ENCODE results near the gene CPT1A. TPM values are rescaled to one million over a fixed set of nuclear protein-coding genes. Genes with fewer than 3 reads are reported as not detected.
A peak's percentile ranks its signal among the peaks of the same experiment; 100 is the strongest.

CPT1A gene
- total and polyA plus RNA-seq, 7 donors = 12.0 to 87.8 (median 33.9) TPM

- 1% methylated on average over 61 of the region's 61 CpGs for WGBS, 2 donors
- no peaks in the 10 kb centered on the region for H3K36me3 ChIP-seq
- H3K4me3 ChIP-seq = peak overlapping the region; percentile 43 to 89 (median 81)
- intact Hi-C loops (cut with DNase I) = no loop called here
- peak; percentile 98 for DNase-seq
- no peaks in the 10 kb centered on the region for H3K9me3 ChIP-seq
- peak overlapping the region; percentile 94 to 98 (median 95) for H3K27ac ChIP-seq
- H3K4me1 ChIP-seq = peaks cover 0 to 83% (median 71%) of the 10 kb centered on the region in 4 donors
- H3K27me3 ChIP-seq = no peaks in the 10 kb centered on the region
- TF ChIP-seq CTCF (IDR thresholded peaks at IDR 0.05) (no peak), POLR2A (IDR thresholded peaks at IDR 0.05) (peak in 1 of 2 donors; percentile 24), POLR2AphosphoS5 (IDR thresholded peaks at IDR 0.05) (peak in 3 of 4 donors; percentile 68 to 94 (median 83)), EP300 (IDR thresholded peaks at IDR 0.05) (peak in 2 of 4 donors; percentile 58 to 91)
Observed at GRCh38 chr11:68839054-68839865, 2.5 kb downstream of the CPT1A start.

- H3K27me3 ChIP-seq = no peaks in the 10 kb centered on the region
- peak overlapping the region; percentile 94 to 98 (median 95) for H3K27ac ChIP-seq
- H3K36me3 ChIP-seq = no peaks in the 10 kb centered on the region
- intact Hi-C loops (cut with DNase I) = no loop called here
- peak overlapping the region; percentile 43 to 89 (median 81) for H3K4me3 ChIP-seq
- DNase-seq = peak; percentile 88
- H3K4me1 ChIP-seq = peaks cover 0 to 81% (median 65%) of the 10 kb centered on the region in 4 donors
- 4 to 18% methylated on average over 8 of the region's 8 CpGs for WGBS, 2 donors
- no peaks in the 10 kb centered on the region for H3K9me3 ChIP-seq
- TF ChIP-seq EP300 (IDR thresholded peaks at IDR 0.05) (no peak), POLR2AphosphoS5 (IDR thresholded peaks at IDR 0.05) (peak in 1 of 4 donors; percentile 19), CTCF (IDR thresholded peaks at IDR 0.05) (no peak), POLR2A (IDR thresholded peaks at IDR 0.05) (no peak)
Observed at GRCh38 chr11:68838572-68838964, 3.1 kb downstream of the CPT1A start.

GRCh38 chr11:68837583-68838571 lies 3.8 kb downstream of the CPT1A start:
- no peak for TF ChIP-seq EP300 (IDR thresholded peaks at IDR 0.05)
- TF ChIP-seq POLR2AphosphoS5 (IDR thresholded peaks at IDR 0.05) = no peak
- no peak for TF ChIP-seq POLR2A (IDR thresholded peaks at IDR 0.05)
- no peak for TF ChIP-seq CTCF (IDR thresholded peaks at IDR 0.05)
- DNase-seq = no peak
- Histone ChIP-seq H3K36me3 (no peaks in the 10 kb centered on the region), H3K27me3 (no peaks in the 10 kb centered on the region), H3K9me3 (no peaks in the 10 kb centered on the region), H3K4me3 (peak overlapping the region in 1 of 4 donors; percentile 77), H3K4me1 (peaks cover 0 to 81% (median 67%) of the 10 kb centered on the region in 4 donors), H3K27ac (peak overlapping the region; percentile 94 to 98 (median 95))
- WGBS, 2 donors = 44 to 71% methylated on average over 17 of the region's 17 CpGs
- intact Hi-C loops (cut with DNase I) = no loop called here

GRCh38 chr11:68835749-68836148 lies 6.0 kb downstream of the CPT1A start:
- peak overlapping the region; percentile 94 to 98 (median 95) for H3K27ac ChIP-seq
- WGBS, 2 donors = 24 to 70% methylated on average over 4 of the region's 4 CpGs
- H3K27me3 ChIP-seq = no peaks in the 10 kb centered on the region
- DNase-seq = no peak
- no peaks in the 10 kb centered on the region for H3K36me3 ChIP-seq
- no peak for TF ChIP-seq CTCF (IDR thresholded peaks at IDR 0.05)
- no peak for TF ChIP-seq POLR2AphosphoS5 (IDR thresholded peaks at IDR 0.05)
- no peak for TF ChIP-seq POLR2A (IDR thresholded peaks at IDR 0.05)
- TF ChIP-seq EP300 (IDR thresholded peaks at IDR 0.05) = no peak
- no peak overlapping the region for H3K4me3 ChIP-seq
- H3K9me3 ChIP-seq = no peaks in the 10 kb centered on the region
- intact Hi-C loops (cut with DNase I) = no loop called here
- H3K4me1 ChIP-seq = peaks cover 0 to 93% (median 78%) of the 10 kb centered on the region in 4 donors

Data from sigmoid colon (tissue), 7 donors.